ENCODE measurements around the gene CELF1. TPM values are rescaled to one million over a fixed set of nuclear protein-coding genes. Genes with fewer than 3 reads are reported as not detected.

CELF1 gene
- total RNA-seq, 1 donor from 2014 or later = 82.2 TPM

GRCh38 chr11:47593492-47593933 is 40.6 kb upstream of the CELF1 start:
- Mint-ChIP-seq H3K4me3 (ENCODE audit: unreplicated experiment) (peak overlapping the region; percentile 33), H3K27ac (ENCODE audit: unreplicated experiment) (no peak overlapping the region), H3K4me1 (ENCODE audit: low read depth) (peaks cover 8% of the 10 kb centered on the region), H3K9me3 (ENCODE audit: low read depth) (no peaks in the 10 kb centered on the region), H3K36me3 (ENCODE audit: low read depth) (peaks cover 2% of the 10 kb centered on the region), H3K27me3 (ENCODE audit: low read depth) (peaks cover 35% of the 10 kb centered on the region)
- no peak for DNase-seq (ENCODE audit: low spot score)
- no peak for TF ChIP-seq CTCF (IDR thresholded peaks at IDR 0.05)

- no peak for DNase-seq (ENCODE audit: low spot score)
- H3K4me1 Mint-ChIP-seq (ENCODE audit: low read depth) = peaks cover 8% of the 10 kb centered on the region
- no peak overlapping the region for H3K27ac Mint-ChIP-seq (ENCODE audit: unreplicated experiment)
- no peak overlapping the region for H3K4me3 Mint-ChIP-seq (ENCODE audit: unreplicated experiment)
- no peaks in the 10 kb centered on the region for H3K9me3 Mint-ChIP-seq (ENCODE audit: low read depth)
- no peak for TF ChIP-seq CTCF (IDR thresholded peaks at IDR 0.05)
- peaks cover 35% of the 10 kb centered on the region for H3K27me3 Mint-ChIP-seq (ENCODE audit: low read depth)
- peaks cover 2% of the 10 kb centered on the region for H3K36me3 Mint-ChIP-seq (ENCODE audit: low read depth)
Measured at GRCh38 chr11:47592970-47593369, 40.0 kb upstream of the CELF1 start.

- H3K4me3 Mint-ChIP-seq (ENCODE audit: unreplicated experiment) = no peak overlapping the region
Measured at GRCh38 chr11:47592251-47592650, 39.3 kb upstream of the CELF1 start.

GRCh38 chr11:47591764-47592163 is 38.8 kb upstream of the CELF1 start:
- Mint-ChIP-seq H3K27ac (ENCODE audit: unreplicated experiment) (no peak overlapping the region), H3K9me3 (ENCODE audit: low read depth) (no peaks in the 10 kb centered on the region), H3K4me1 (ENCODE audit: low read depth) (peaks cover 8% of the 10 kb centered on the region), H3K36me3 (ENCODE audit: low read depth) (peaks cover 2% of the 10 kb centered on the region), H3K4me3 (ENCODE audit: unreplicated experiment) (no peak overlapping the region), H3K27me3 (ENCODE audit: low read depth) (peaks cover 35% of the 10 kb centered on the region)
- no peak for DNase-seq (ENCODE audit: low spot score)
- TF ChIP-seq CTCF (IDR thresholded peaks at IDR 0.05) = no peak

More at GRCh38 chr11:47592251-47592650, 39.3 kb upstream of the CELF1 start:
- Mint-ChIP-seq H3K9me3 (ENCODE audit: low read depth) (no peaks in the 10 kb centered on the region), H3K27me3 (ENCODE audit: low read depth) (peaks cover 35% of the 10 kb centered on the region), H3K27ac (ENCODE audit: unreplicated experiment) (no peak overlapping the region), H3K4me1 (ENCODE audit: low read depth) (peaks cover 8% of the 10 kb centered on the region), H3K36me3 (ENCODE audit: low read depth) (peaks cover 2% of the 10 kb centered on the region)
- no peak for DNase-seq (ENCODE audit: low spot score)
- no peak for TF ChIP-seq CTCF (IDR thresholded peaks at IDR 0.05)

GRCh38 chr11:47589977-47590861 is 37.3 kb upstream of the CELF1 start:
- DNase-seq (ENCODE audit: low spot score) = no peak
- Mint-ChIP-seq H3K4me3 (ENCODE audit: unreplicated experiment) (no peak overlapping the region), H3K27me3 (ENCODE audit: low read depth) (peaks cover 28% of the 10 kb centered on the region), H3K9me3 (ENCODE audit: low read depth) (no peaks in the 10 kb centered on the region), H3K36me3 (ENCODE audit: low read depth) (no peaks in the 10 kb centered on the region), H3K27ac (ENCODE audit: unreplicated experiment) (no peak overlapping the region), H3K4me1 (ENCODE audit: low read depth) (peaks cover 8% of the 10 kb centered on the region)
- TF ChIP-seq CTCF (IDR thresholded peaks at IDR 0.05) = no peak
